CD4-positive, alpha-beta T cell treated with Interleukin-17A for 1 hour (primary cell): Measurements from ENCODE around the gene MCOLN3.

Experiments used
- DNase-seq: peaks from one replicate; pipeline ENCODE4 v3.0.0-alpha.2; 2020

MCOLN3 gene

GRCh38 chr1:85048296-85049064 is at the start of gene MCOLN3:
TSS of gene MCOLN3 (minus strand) at chr1:85048500. CDS start at chr1:85045360, 3,140 bp downstream.
- DNase-seq, result peak; percentile 40

GRCh38 chr1:85093644-85094043 is 45.3 kb upstream of the MCOLN3 start:
- DNase-seq, result no peak

- DNase-seq, result peak; percentile 10
Observed at GRCh38 chr1:85091671-85092280, 43.5 kb upstream of the MCOLN3 start.

- peak; percentile 39 for DNase-seq
Observed at GRCh38 chr1:85090225-85090624, 41.9 kb upstream of the MCOLN3 start.

GRCh38 chr1:85089203-85089602 is 40.9 kb upstream of the MCOLN3 start:
- no peak for DNase-seq

GRCh38 chr1:85088408-85088784 is 40.1 kb upstream of the MCOLN3 start:
- no peak for DNase-seq

GRCh38 chr1:85087659-85088407 is 39.5 kb upstream of the MCOLN3 start:
- DNase-seq, result no peak

- DNase-seq, result no peak
Observed at GRCh38 chr1:85085417-85085816, 37.1 kb upstream of the MCOLN3 start.

- DNase-seq, result peak; percentile 35
Observed at GRCh38 chr1:85078903-85079302, 30.6 kb upstream of the MCOLN3 start.

- DNase-seq, result no peak
Observed at GRCh38 chr1:85074365-85074964, 26.2 kb upstream of the MCOLN3 start.

- DNase-seq, result no peak
Observed at GRCh38 chr1:85070972-85071492, 22.7 kb upstream of the MCOLN3 start.

- DNase-seq, result no peak
Observed at GRCh38 chr1:85068846-85069245, 20.5 kb upstream of the MCOLN3 start.

GRCh38 chr1:85065550-85065949 is 17.2 kb upstream of the MCOLN3 start:
- DNase-seq, result no peak

GRCh38 chr1:85062425-85063026 is 14.2 kb upstream of the MCOLN3 start:
- no peak for DNase-seq

- DNase-seq, result peak; percentile 96
Observed at GRCh38 chr1:85061711-85062424, 13.6 kb upstream of the MCOLN3 start.

- DNase-seq, result no peak
Observed at GRCh38 chr1:85060038-85060437, 11.7 kb upstream of the MCOLN3 start.

GRCh38 chr1:85059563-85059962 is 11.3 kb upstream of the MCOLN3 start:
- DNase-seq, result no peak

GRCh38 chr1:85058786-85059185 is 10.5 kb upstream of the MCOLN3 start:
- DNase-seq, result no peak

GRCh38 chr1:85058311-85058710 is 10.0 kb upstream of the MCOLN3 start:
- no peak for DNase-seq

GRCh38 chr1:85054664-85055063 is 6.4 kb upstream of the MCOLN3 start:
- DNase-seq, result no peak

- DNase-seq, result peak; percentile 14
Observed at GRCh38 chr1:85049735-85050166, 1.5 kb upstream of the MCOLN3 start.
